Vagina (tissue), 2 donors: Measurements from ENCODE around the gene CEP19. TPM values are rescaled to one million over a fixed set of nuclear protein-coding genes. Genes with fewer than 3 reads are reported as not detected.
"Not testable (repeated sequence)": the region's sequence is repeated elsewhere in the genome, so short reads cannot be mapped to it uniquely, and the experiment has no call there.

Experiments
- DNase-seq, 2 donors: peaks; one replicate each; pipeline ENCODE4 v3.0.0-alpha.2; 2017; ENCODE audit errors: extremely low spot score in 2 of 2
- H3K27ac ChIP-seq: fragments of 200-600 bp; sonication (generic); one replicate; pipeline ENCODE4 v1.5.1; 2019
- H3K27me3 ChIP-seq: fragments of 200-600 bp; sonication (generic); one replicate; pipeline ENCODE4 v1.5.1; 2019
- H3K36me3 ChIP-seq, 2 donors: fragments of 200-600 bp; sonication (generic); one replicate each; pipeline ENCODE4 v1.5.1; 2017 to 2019
- H3K4me1 ChIP-seq: fragments of 200-600 bp; sonication (generic); one replicate; pipeline ENCODE4 v1.5.1; 2019
- H3K4me3 ChIP-seq, 2 donors: fragments of 200-600 bp; sonication (generic); 1 replicate in 1 of 2; 2 replicates in 1 of 2; pipeline ENCODE4 v1.5.1; 2016 to 2019
- H3K9me3 ChIP-seq: fragments of 200-600 bp; sonication (generic); one replicate; pipeline ENCODE4 v1.5.1; 2019
- POLR2A ChIP-seq, 2 donors: fragments of 450-650 bp; IDR thresholded peaks; one replicate each; pipeline ENCODE4 v1.6.1; 2017; ENCODE audit warnings: antibody characterized with exemption in 2 of 2, mild to moderate bottlenecking in 2 of 2, moderate library complexity in 2 of 2
- POLR2AphosphoS5 ChIP-seq, 2 donors: sonication (generic); formaldehyde crosslinking; IDR thresholded peaks; one replicate each; pipeline ENCODE4 v1.9.0; 2017; ENCODE audit warnings: antibody characterized with exemption in 2 of 2, mild to moderate bottlenecking in 2 of 2, low read depth in 1 of 2; ENCODE audit not compliant: insufficient read depth in 1 of 2
- intact Hi-C: fragments of 100-400 bp; cut with DNase I; formaldehyde crosslinking; loops from one replicate; pipeline ENCODE4 v1.15.1; 2023
- total RNA-seq: library from RNA; depleted of rRNA; stranded (reverse); fragments of >200 nt; gene quantifications from one replicate; pipeline ENCODE4 v1.2.3, GENCODE V29; 2016
- TF ChIP-seq, protein P1 (sequence below), 3 experiments: fragments of 450-650 bp in 2 of 3; fragments of 200-600 bp in 1 of 3; sonication (generic) in 1 of 3; IDR thresholded peaks; one replicate each; pipeline ENCODE4 v1.5.1; 2017 to 2019; ENCODE audit warnings: antibody characterized with exemption in 3 of 3, mild to moderate bottlenecking in 2 of 3, moderate library complexity in 2 of 3

CEP19 gene
- total RNA-seq, 1 donor from 2014 or later = 1.5 TPM

DNA sequence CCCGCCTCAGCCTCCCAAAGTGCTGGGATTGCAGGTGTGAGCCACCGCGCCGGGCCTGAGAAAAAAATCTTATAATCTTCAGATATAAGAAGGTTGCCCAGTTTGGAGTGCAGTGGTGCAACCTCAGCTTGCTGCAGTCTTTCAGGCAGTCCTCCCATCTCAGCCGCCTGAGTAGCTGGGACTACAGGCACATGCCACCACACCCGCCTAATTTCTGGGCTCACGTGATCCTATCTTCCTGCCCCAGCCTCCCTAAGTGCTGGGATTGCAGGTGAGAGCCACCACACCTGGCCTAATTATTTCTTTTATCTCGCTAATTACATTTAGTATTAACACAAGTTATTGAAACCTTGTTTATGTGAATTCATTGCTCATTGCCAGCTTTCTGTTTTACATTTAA lies 41.2 kb upstream of the CEP19 start:
- H3K4me1 ChIP-seq = peaks cover 8% of the 10 kb centered on the region
- TF ChIP-seq, protein P1, sequence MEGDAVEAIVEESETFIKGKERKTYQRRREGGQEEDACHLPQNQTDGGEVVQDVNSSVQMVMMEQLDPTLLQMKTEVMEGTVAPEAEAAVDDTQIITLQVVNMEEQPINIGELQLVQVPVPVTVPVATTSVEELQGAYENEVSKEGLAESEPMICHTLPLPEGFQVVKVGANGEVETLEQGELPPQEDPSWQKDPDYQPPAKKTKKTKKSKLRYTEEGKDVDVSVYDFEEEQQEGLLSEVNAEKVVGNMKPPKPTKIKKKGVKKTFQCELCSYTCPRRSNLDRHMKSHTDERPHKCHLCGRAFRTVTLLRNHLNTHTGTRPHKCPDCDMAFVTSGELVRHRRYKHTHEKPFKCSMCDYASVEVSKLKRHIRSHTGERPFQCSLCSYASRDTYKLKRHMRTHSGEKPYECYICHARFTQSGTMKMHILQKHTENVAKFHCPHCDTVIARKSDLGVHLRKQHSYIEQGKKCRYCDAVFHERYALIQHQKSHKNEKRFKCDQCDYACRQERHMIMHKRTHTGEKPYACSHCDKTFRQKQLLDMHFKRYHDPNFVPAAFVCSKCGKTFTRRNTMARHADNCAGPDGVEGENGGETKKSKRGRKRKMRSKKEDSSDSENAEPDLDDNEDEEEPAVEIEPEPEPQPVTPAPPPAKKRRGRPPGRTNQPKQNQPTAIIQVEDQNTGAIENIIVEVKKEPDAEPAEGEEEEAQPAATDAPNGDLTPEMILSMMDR (IDR thresholded peaks at IDR 0.05) = no peak
- TF ChIP-seq POLR2AphosphoS5 (IDR thresholded peaks at IDR 0.05; ENCODE audit: insufficient read depth in 1 of 2, low read depth in 1 of 2) (no peak), POLR2A (IDR thresholded peaks at IDR 0.05) (no peak)
- peaks cover 4% of the 10 kb centered on the region for H3K9me3 ChIP-seq
- H3K27ac ChIP-seq = no peak overlapping the region
- DNase-seq = no peak
- H3K27me3 ChIP-seq = no peaks in the 10 kb centered on the region
- H3K4me3 ChIP-seq = no peak overlapping the region
- peaks cover 0 to 4% of the 10 kb centered on the region in 2 donors for H3K36me3 ChIP-seq
- intact Hi-C loops = no loop called here

DNA sequence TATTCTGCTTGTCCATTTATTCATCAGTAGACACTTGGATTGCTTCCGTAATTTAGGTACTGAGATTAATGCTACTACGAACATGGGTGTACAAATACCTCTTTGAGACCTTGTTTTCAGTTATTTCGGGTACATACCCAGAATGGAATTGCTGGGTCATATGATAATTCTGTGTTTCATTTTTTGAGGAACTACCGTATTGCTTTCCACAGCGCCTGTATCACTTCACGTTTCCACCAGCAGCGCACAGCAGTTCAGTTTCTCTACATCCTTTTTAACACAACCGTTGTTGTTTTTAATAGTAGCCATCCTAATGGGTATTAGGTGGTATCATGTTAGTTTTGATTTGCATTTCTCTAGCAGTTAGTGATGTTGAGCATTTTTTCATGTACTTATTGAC lies 37.1 kb upstream of the CEP19 start:
- intact Hi-C loops = no loop called here
- no peak overlapping the region for H3K4me3 ChIP-seq
- peaks cover 5% of the 10 kb centered on the region for H3K4me1 ChIP-seq
- H3K36me3 ChIP-seq = no peaks in the 10 kb centered on the region
- no peak overlapping the region for H3K27ac ChIP-seq
- no peaks in the 10 kb centered on the region for H3K27me3 ChIP-seq
- DNase-seq = no peak
- no peaks in the 10 kb centered on the region for H3K9me3 ChIP-seq
- no peak for TF ChIP-seq POLR2AphosphoS5 (IDR thresholded peaks at IDR 0.05; ENCODE audit: insufficient read depth in 1 of 2, low read depth in 1 of 2)
- TF ChIP-seq POLR2A (IDR thresholded peaks at IDR 0.05) = no peak
- TF ChIP-seq, protein P1 (IDR thresholded peaks at IDR 0.05) = no peak

DNA sequence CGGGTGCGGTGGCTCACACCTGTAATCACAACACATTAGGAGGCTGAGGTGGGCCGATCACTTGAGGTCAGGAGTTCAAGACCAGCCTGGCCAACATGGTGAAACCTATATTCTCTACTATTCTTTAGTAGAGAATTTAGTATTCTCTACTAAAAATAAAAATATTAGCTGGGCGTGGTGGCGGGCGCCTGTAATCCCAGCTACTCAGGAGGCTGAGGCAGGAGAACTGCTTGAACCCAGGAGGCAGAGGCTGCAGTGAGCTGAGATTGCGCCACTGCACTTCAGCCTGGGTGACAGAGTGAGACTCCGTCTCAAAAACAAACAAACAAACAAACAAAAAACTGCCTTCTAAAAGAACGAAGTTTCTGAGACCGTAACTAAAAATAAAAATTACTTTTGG lies 31.5 kb upstream of the CEP19 start:
- intact Hi-C loops, H3K36me3 ChIP-seq, DNase-seq, H3K9me3 ChIP-seq, H3K27me3 ChIP-seq, H3K27ac ChIP-seq, H3K4me3 ChIP-seq: not testable (repeated sequence)
- H3K4me1 ChIP-seq = peaks cover 35% of the 10 kb centered on the region

DNA sequence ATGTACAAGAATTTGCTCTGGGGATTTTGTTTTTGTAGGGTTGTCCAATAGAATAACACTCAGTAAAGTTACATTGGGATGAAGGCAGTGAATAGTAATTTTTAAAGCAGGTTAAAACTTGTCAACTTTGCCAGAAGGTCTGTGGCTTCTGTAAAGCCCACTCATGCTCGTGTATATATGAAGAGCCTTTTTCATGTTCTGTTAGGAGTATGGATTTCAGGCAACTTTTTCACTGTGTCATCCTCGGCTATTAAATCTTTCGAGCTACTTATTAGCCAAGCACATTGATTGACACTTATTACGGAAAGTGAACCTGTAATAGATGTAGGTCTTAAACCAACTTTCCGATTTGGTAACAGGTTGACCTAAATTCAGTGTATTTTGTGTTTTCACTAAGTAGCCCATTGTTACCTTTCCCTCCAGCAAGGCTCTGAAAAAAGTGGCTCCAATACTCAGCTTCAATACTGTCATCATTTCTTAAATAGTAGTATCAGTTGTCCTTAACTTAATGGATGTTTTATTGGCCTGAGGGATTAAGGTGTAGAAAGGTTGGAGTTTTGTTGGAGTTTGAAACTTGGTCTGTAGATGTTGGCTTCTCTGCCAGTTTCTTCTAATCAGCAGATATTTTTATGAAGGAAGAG lies 29.3 kb upstream of the CEP19 start:
- H3K36me3 ChIP-seq = no peaks in the 10 kb centered on the region
- peaks cover 35% of the 10 kb centered on the region for H3K4me1 ChIP-seq
- peak overlapping the region; percentile 73 to 75 for H3K4me3 ChIP-seq
- no peak for TF ChIP-seq POLR2A (IDR thresholded peaks at IDR 0.05)
- TF ChIP-seq, protein P1 (IDR thresholded peaks at IDR 0.05) = no peak
- TF ChIP-seq POLR2AphosphoS5 (IDR thresholded peaks at IDR 0.05; ENCODE audit: insufficient read depth in 1 of 2, low read depth in 1 of 2) = no peak
- intact Hi-C loops = no loop called here
- H3K27ac ChIP-seq = peak overlapping the region; percentile 95
- no peaks in the 10 kb centered on the region for H3K27me3 ChIP-seq
- no peak for DNase-seq
- no peaks in the 10 kb centered on the region for H3K9me3 ChIP-seq

DNA sequence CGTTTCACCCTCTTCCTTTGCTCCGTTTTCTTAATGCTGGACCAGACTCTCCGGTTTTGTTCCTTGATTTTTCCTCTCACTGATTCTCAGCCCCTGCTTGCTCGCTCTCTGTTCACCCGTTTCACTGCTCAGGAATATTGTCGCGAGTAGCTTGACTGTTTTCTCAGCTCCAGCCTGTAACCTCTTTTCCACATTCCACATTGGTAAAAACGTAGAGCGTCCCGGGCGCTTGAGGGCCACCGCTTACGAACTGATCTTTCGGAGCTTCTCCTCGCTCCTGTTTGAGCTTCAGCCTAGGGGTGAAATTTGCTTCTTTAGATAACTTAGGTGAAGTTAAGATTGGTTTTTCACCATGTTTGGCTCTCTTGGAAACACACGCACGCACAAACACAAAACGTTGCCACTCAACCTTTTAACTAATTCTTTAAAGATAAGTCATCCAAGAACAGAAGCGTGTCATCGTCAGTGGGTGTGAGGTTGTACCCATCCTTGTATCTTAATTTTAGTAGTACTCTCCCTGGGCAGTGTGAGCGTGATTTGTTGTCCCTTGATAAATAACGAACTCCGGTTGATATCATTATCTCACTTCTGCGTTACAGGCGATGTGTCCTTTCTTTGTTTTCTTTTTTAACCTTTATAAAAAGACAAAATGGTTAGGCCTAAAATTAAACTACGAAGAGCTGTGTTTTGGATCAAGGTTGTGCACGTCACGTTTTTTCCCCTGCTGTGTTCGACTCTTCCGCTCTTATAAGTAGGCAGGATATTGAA lies 28.6 kb upstream of the CEP19 start:
- intact Hi-C loops = no loop called here
- Histone ChIP-seq H3K36me3 (no peaks in the 10 kb centered on the region), H3K4me3 (peak overlapping the region; percentile 73 to 75), H3K9me3 (no peaks in the 10 kb centered on the region), H3K27ac (peak overlapping the region; percentile 95), H3K4me1 (peaks cover 35% of the 10 kb centered on the region), H3K27me3 (no peaks in the 10 kb centered on the region)
- DNase-seq = no peak
- TF ChIP-seq POLR2A (IDR thresholded peaks at IDR 0.05) (no peak), POLR2AphosphoS5 (IDR thresholded peaks at IDR 0.05; ENCODE audit: insufficient read depth in 1 of 2, low read depth in 1 of 2) (no peak)
- TF ChIP-seq, protein P1 (IDR thresholded peaks at IDR 0.05) = no peak
